ENCODE measurements around the gene TRIM63. TPM values are rescaled to one million over a fixed set of nuclear protein-coding genes. Genes with fewer than 3 reads are reported as not detected.

The TRIM63 gene
- total RNA-seq, 2 experiments from 2014 or later, result not detected

GRCh38 chr1:26015358-26015757 lies 52.1 kb downstream of the TRIM63 start:
- no peaks in the 10 kb centered on the region for H3K4me1 ChIP-seq (ENCODE audit: insufficient read depth, low read length, poor library complexity, severe bottlenecking)
- H2AFZ ChIP-seq (ENCODE audit: low read length), result no peak overlapping the region
- TF ChIP-seq CTCF (conservative IDR thresholded peaks at IDR 0.05; ENCODE audit: low read length) (no peak), EZH2phosphoT487 (IDR thresholded peaks at IDR 0.05; ENCODE audit: borderline replicate concordance, low read depth, low read length) (no peak)
- no peak overlapping the region for H3K4me3 ChIP-seq (ENCODE audit: low read depth, low read length, poor library complexity, severe bottlenecking)
- H3K9me2 ChIP-seq (ENCODE audit: insufficient read depth, low read length), result no peaks in the 10 kb centered on the region
- no peaks in the 10 kb centered on the region for H4K20me1 ChIP-seq (ENCODE audit: insufficient read depth, low read length)
- no peaks in the 10 kb centered on the region for H3K79me2 ChIP-seq (ENCODE audit: insufficient read depth, low read depth, low read length)
- H3K27ac ChIP-seq (ENCODE audit: low read depth, low read length, poor library complexity, severe bottlenecking), result no peak overlapping the region
- ChIA-PET CTCF (ENCODE audit: unreplicated experiment) (no interaction called here), POLR2A (no interaction called here)
- no peaks in the 10 kb centered on the region for H3K36me3 ChIP-seq (ENCODE audit: insufficient read depth, low read length)
- H3K4me2 ChIP-seq (ENCODE audit: low read length), result no peak overlapping the region
- BruUV-seq (replicated peaks), result no TSS peak
- DNase-seq (ENCODE audit: low spot score), result no peak
- no peaks in the 10 kb centered on the region for H3K9me3 ChIP-seq (ENCODE audit: low read length)
- intact Hi-C loops (cut with micrococcal nuclease; ENCODE audit: unreplicated experiment), result no loop called here

GRCh38 chr1:26014179-26014578 lies 53.3 kb downstream of the TRIM63 start:
- no peaks in the 10 kb centered on the region for H3K36me3 ChIP-seq (ENCODE audit: insufficient read depth, low read length)
- intact Hi-C loops (cut with micrococcal nuclease; ENCODE audit: unreplicated experiment), result no loop called here

More at GRCh38 chr1:26014179-26014578, 53.3 kb downstream of the TRIM63 start:
- DNase-seq (ENCODE audit: low spot score), result no peak
- no peaks in the 10 kb centered on the region for H3K9me2 ChIP-seq (ENCODE audit: insufficient read depth, low read length)
- H3K4me3 ChIP-seq (ENCODE audit: low read depth, low read length, poor library complexity, severe bottlenecking), result no peak overlapping the region
- H3K27ac ChIP-seq (ENCODE audit: low read depth, low read length, poor library complexity, severe bottlenecking), result no peak overlapping the region
- ChIA-PET POLR2A (interaction anchor here (0.6 to 1.1 kb wide), 2 partner anchors 11 to 37 kb away, joined by 3 read pairs; no protein-coding TSS in a partner anchor), CTCF (ENCODE audit: unreplicated experiment) (no interaction called here)
- H3K4me2 ChIP-seq (ENCODE audit: low read length), result no peak overlapping the region
- no peak overlapping the region for H2AFZ ChIP-seq (ENCODE audit: low read length)
- H3K4me1 ChIP-seq (ENCODE audit: insufficient read depth, low read length, poor library complexity, severe bottlenecking), result no peaks in the 10 kb centered on the region
- no peaks in the 10 kb centered on the region for H3K79me2 ChIP-seq (ENCODE audit: insufficient read depth, low read depth, low read length)
- H3K9me3 ChIP-seq (ENCODE audit: low read length), result no peaks in the 10 kb centered on the region
- no peak for TF ChIP-seq CTCF (conservative IDR thresholded peaks at IDR 0.05; ENCODE audit: low read length)
- TF ChIP-seq EZH2phosphoT487 (IDR thresholded peaks at IDR 0.05; ENCODE audit: borderline replicate concordance, low read depth, low read length), result no peak
- no peaks in the 10 kb centered on the region for H4K20me1 ChIP-seq (ENCODE audit: insufficient read depth, low read length)
- BruUV-seq (replicated peaks), result no TSS peak

All from OCI-LY7 (cell line).